NCI-H146 treated with DMSO at 0.1 percent for 48 hours (cell line): Measurements from ENCODE around the gene GLIS1.

ENCODE experiments used
- DNase-seq: peaks from one replicate; lab custom pipeline; 2025; ENCODE audit not compliant: unreplicated experiment; lab: John Stamatoyannopoulos, UW

The GLIS1 gene

DNA sequence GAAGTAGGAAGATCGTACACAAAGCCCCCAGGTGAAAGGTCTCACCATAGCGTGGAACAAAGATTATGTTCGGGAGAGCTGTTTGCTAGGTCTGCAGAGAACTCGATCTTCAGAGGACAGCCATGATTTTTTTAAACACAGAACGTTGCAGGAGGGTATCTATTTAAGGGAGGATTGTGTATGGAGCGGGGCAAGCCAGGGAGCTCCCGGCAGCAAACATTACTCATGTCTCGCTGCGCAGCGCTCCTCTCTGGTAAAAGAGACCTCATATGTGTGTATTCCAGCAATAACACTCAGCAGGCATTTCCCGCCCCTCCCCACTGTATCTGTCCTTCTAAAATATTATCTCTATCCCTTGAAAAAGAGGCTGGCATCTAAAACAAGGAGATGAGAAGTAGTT lies 2.7 kb downstream of the GLIS1 start:
- DNase-seq: no peak

DNA sequence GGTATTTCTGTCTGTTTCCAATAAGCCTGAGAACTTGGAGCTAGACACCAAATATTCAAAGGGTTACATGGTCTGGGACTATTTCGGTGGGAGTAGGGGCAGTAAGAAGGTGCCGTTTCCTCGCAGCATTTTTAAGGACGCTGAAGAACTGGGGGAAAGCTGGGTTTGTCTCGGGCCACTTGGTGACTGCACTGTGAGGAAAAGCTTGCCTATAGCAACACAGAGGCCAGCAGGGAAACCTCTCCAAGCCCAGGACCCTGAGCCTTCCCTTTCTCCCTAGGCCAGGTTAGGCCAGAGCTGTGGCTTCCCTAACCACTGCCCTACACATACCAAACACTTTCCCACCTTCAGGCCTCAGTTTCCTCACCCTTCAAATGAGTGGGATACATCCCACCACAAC lies 3.3 kb downstream of the GLIS1 start:
- no peak for DNase-seq

GRCh38 chr1:53735261-53735660 lies 3.7 kb downstream of the GLIS1 start:
- no peak for DNase-seq

DNA sequence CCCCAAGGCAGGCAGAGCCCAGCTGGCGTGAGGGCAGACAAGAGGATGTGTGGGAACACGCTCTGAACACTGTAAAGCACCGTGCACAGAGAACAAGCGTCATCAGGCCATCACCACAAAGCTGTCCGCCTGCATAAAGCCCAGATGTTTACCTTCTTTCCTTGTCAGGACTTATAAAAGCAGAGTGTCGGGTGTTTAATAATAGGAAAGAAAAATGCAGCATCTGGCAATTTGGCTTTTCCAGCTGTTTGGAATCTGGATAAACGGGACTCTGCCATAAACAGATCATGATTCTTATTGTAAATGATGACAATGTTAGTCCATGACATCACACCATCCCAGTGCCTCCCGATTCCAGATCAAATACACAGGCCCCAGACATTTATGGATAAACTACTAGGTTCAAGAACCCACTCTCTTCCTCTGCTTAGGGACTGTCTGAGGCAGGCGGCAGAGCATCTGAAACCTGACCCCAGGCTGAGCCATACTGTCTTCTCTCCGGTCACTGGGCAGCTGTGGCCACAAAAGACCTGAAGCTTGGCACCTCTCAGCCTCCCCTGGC lies 4.2 kb downstream of the GLIS1 start:
- DNase-seq: no peak

- no peak for DNase-seq
These were observed 4.9 kb downstream of the GLIS1 start for GRCh38 chr1:53733975-53734649.

DNA sequence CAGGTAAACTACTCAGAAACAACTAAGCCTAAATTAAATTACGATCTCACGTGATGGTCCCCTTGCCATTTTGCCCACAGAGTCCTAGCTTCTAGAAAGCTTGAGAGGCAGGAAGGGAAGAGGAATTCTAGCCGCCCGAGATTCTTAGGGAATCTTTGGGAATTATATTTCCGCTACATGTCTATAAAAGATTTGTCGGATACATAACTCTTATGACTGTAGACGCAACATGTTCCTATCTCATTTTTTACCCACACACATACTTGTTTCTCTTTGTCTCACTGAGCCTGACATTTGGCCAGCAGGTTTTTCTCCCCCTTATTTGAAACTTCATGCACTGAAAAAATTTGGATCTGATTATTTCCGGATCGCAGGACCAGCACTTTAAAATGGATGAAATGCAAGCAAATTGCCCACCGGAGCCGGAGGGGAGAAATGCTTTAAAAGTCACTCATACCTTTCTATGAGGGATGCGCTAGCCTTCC lies 5.5 kb downstream of the GLIS1 start:
- no peak for DNase-seq

- DNase-seq: no peak
These were observed 6.0 kb downstream of the GLIS1 start for GRCh38 chr1:53732912-53733317.

GRCh38 chr1:53732409-53732808 lies 6.6 kb downstream of the GLIS1 start:
- DNase-seq: no peak

DNA sequence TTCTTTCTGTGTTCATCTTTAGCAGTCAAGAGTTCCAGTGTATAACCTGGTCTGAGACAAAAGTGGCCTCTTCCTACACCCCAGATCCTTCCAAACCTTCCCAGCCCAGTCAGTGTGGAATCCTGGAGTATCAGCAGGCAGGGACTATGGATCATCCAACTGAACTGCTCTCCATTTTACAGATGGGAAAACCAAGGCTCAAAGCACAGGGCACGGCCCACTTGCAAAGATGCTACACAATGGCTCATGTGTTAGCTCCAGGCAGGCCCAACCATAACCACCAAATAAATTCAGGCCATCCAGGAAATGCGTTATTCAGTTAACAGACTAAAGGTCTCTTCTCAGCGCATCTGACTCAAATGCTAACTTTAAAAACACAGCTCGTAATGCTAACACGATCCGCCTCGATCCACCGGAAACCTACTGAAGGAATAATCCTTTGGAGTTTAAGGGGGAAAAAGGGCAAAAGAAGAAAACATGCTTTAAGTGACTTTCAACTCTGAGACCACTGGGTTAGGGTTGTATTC lies 7.1 kb downstream of the GLIS1 start:
- no peak for DNase-seq

DNA sequence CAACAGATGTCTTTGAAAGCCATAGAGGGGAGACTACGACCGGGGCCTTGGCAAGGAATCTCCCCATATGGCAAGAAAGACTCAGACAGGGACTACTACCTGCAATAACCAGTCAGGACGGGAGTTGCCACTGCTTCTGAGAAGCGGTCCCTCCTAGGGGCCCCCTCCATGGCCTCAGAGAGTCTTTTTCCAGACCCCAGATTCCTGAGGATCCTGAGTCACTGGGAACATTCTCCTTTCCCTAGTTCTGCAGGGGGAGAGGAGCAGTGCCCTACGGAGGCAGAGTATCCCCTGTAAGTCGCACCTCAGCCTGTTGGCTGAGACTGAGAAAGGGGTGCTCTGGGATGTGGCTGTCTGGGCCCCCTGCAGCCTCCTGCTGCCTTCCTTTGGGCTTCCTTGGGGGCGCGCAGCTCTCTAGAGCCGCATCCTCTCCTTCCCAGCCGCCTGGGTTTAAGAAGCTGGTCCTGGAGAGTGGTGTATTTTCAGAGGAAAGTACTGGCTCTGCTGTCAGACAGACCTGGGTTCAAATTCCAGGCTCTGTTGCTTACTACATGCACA lies 7.8 kb downstream of the GLIS1 start:
- no peak for DNase-seq

GRCh38 chr1:53730224-53730865 lies 8.6 kb downstream of the GLIS1 start:
- DNase-seq: no peak

- DNase-seq: no peak
These were observed 9.3 kb downstream of the GLIS1 start for GRCh38 chr1:53729456-53730223.

- DNase-seq: no peak
These were observed 10.1 kb downstream of the GLIS1 start for GRCh38 chr1:53728702-53729455.

- DNase-seq: no peak
These were observed 10.8 kb downstream of the GLIS1 start for GRCh38 chr1:53728196-53728595.

DNA sequence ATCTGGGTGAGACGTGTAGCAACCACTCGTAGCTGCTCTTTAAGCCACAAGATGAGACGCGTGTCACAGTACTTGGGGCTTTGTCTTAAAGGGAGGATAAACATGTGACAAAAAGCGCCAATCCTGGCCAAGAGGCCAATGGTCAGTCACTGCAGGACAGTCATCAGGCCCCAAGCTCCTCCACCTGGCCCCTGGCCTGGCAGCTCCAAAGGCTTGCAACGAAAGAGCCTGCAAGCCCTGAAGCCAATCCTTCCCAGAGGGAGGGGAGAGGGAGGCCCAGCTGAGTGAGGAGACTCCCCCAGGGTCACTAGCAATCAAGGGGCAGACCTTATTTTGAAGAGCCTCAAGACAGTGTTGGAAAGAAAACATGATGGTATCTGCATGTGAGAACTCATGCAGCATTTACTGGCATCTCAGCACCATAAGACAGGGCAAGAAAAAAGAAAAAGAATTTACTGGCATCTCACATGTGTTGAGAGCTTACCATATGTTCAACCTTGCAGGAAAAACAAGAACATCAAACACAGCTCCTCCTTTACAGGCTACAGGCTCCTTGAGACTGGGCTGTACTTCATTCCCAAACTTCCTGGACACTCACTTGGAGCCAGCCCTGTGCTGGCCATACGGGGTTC lies 11.4 kb downstream of the GLIS1 start:
- DNase-seq: no peak

DNA sequence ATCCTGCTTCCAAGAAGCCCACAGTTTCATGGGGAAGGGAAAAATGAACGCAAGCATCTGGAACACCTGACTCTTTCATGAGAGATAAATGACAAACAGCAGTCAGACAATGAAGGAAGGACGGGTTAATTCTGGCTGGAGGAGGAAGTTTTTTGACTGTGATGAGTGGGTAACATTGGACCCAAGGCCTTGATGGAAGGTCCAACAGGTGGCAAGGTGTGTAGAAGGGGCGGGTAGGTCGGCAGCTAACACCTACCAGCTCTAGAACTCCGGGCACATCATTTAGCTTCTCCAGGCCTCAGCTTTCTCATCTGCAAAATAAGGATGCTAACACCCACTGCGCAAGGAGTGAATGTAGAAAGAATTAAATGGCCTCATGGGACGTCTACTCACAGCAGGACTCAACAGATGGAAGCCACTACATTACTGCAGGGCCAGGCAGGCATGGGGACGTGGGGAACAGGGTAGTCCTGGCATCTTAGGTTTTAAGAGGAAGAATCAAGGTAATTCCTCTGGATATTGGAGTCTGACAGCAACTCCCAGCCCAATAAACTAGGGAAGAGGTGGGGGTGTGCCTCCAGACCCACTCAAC lies 12.9 kb downstream of the GLIS1 start:
- no peak for DNase-seq

DNA sequence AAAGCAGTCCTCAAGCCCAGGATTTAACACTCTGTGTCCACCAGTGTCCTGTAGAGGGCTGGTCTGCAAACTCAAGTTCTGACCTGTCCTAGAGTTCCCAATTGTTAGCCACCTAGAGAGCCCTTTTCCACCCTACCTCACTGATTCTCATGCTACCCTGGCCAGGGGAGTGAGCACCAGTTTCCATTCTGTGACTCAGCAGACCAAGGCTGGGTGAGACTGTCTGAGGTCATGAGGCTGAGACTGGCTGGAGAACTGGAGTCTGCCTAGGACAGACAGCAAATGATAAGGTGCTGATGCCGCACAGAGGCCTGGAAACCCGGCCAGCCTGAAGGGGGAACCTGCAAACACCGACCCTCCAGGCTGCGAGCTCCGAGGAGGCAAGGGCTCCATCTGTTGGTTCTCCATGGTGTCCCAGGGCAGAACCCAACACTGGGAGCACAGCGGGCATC lies 13.7 kb downstream of the GLIS1 start:
- no peak for DNase-seq

- DNase-seq: no peak
These were observed 16.9 kb downstream of the GLIS1 start for GRCh38 chr1:53722025-53722424.

- DNase-seq: no peak
These were observed 17.9 kb downstream of the GLIS1 start for GRCh38 chr1:53721088-53721487.

DNA sequence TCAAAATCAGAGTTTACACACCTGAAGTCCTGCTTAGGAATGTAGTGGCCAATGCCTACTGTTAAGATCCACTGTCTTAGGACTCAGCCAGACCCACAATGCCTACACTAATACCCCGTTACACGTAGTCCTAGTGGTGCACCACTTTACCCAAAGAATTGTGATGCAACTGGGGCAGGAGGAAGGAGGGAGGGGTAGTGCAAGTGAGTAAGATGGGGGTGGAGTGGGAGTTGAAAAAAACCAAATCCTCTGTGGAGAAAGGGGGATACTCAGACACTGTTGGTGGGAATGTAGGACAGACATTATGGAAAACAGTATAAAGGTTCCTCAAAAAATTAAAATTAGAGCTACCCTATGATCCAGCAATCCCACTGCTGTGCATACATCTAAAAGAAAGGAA lies 19.5 kb downstream of the GLIS1 start:
- DNase-seq: no peak
